VCaP (cell line): ENCODE measurements around the gene MCFD2.
A peak's percentile ranks its signal among the peaks of the same experiment; 100 is the strongest.

Experiments used
- H3K27ac ChIP-seq: fragments of 450-650 bp; 2 replicates; pipeline ENCODE4 v1.5.1; 2017
- TF ChIP-seq, protein P1 (sequence below): fragments of 450-650 bp; conservative IDR thresholded peaks from 2 replicates; pipeline ENCODE4 v1.5.1; 2017; ENCODE audit warnings: mild to moderate bottlenecking, moderate library complexity

The MCFD2 gene

DNA sequence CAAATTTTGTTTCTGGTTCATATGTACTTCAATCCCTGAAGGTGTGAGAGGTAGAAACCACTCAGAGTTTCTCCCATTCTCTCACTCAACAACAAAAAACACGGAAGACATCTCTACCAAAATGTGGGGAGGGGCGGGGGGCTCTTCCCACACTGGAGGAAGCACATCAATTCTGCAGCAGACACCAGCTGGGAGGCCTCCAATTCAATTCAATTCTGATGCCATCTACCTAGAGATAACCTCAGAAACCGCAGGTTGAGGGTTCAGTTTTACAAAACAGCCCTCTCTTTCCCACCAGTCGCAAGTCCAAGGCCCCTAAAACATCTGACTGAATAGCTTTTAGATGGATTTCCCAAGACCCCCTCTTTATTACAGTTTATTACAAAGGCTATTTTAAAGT, 7.0 kb upstream of the MCFD2 start:
- no peak overlapping the region for H3K27ac ChIP-seq

DNA sequence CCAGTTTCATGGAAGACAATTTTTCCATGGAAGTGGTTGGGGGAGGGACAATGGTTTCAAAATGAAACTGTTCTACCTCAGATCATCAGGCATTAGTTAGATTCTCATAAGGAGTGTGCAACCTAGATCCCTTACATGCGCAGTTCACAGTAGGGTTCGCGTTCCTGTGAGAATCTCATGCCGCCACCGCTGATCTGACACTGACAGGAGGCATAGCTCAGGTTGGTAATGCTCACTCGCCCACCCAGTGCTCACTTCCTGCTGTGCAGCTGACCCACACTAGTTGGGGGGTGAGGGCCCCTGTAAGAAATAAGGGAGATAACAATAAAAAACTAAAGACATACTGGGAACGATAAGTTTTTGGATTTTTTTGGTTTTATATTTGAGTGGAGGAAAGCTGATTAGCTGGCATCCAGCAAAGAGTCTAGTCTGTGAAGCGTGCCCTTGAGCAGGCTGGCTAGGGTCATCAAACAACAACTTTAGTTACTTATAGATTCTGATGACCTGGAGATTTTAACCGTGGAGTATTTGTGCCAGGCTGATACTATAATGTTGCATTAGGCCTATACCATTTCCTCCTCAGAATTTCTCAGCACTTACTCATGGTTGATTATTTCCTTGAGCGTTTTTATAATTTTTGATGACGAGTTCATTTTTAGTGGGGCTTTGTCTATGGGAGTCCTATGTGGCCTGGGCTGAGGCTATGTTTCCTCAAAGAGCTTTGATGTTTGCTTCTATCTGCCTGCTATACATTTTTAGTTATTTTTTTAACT, 6.3 kb upstream of the MCFD2 start:
- TF ChIP-seq, protein P1, sequence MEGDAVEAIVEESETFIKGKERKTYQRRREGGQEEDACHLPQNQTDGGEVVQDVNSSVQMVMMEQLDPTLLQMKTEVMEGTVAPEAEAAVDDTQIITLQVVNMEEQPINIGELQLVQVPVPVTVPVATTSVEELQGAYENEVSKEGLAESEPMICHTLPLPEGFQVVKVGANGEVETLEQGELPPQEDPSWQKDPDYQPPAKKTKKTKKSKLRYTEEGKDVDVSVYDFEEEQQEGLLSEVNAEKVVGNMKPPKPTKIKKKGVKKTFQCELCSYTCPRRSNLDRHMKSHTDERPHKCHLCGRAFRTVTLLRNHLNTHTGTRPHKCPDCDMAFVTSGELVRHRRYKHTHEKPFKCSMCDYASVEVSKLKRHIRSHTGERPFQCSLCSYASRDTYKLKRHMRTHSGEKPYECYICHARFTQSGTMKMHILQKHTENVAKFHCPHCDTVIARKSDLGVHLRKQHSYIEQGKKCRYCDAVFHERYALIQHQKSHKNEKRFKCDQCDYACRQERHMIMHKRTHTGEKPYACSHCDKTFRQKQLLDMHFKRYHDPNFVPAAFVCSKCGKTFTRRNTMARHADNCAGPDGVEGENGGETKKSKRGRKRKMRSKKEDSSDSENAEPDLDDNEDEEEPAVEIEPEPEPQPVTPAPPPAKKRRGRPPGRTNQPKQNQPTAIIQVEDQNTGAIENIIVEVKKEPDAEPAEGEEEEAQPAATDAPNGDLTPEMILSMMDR, result no peak
- H3K27ac ChIP-seq, result no peak overlapping the region

More for the DNA sequence above, 7.0 kb upstream of the MCFD2 start:
- TF ChIP-seq, protein P1, result no peak

DNA sequence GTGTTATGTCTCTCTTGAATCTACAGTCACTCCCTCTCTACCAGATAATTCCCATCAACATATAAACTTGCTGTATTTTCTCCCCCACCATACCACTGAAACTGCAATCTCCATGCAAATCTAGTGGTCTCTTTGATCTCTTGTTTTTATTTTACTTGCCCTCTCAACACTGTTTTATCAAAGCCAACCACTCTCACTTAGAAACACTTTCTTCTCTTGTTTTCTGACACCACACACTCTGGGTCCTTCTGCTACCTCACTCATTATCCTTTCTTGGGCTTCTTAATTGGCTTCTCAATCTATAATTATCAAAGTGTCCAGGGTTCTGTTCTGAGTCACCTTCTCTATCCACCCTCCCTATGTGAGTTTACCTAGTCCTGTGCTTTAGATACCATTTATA, 2.0 kb upstream of the MCFD2 start:
- H3K27ac ChIP-seq, result no peak overlapping the region
- TF ChIP-seq, protein P1, result no peak

DNA sequence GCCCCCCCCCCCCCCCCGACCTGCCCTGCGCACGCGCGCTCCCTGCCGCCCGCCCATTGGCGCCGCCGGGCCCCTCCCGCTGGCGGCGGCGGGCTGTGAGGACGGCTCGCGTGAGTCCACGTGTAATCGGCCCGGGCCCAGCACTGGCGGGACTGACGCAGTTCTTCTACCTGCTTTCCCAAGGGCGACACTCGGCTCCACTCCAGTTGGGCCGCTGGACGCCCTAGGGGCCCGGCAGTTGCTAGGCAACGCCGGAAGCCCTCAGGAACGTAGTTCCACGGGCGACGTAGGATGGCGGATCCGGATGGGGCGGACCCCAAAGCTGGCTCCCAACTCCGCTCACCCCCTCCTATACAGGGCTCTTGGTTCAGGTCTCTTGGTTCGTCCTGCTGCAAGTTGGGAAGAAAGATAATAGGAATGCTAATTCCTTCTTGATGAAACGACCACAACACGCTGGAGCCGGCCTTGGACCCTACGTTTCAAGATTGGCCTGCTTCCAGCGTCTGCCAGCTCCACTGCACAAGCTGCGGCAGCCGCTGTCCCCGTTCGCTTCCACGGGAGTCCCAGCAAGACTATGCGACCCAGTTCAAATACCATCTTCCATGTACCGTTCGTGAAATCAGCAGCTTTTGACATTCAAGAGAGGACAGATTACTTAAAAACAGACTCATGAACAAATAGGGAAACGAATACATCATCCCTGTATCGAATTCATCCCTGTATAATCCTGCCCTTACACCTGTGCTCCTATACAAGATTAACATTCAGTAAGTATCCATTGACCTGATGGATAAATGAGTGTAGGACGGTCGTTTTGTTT, 415 bp upstream of the MCFD2 start:
- peak overlapping the region; percentile 94 for H3K27ac ChIP-seq
- TF ChIP-seq, protein P1, result no peak

DNA sequence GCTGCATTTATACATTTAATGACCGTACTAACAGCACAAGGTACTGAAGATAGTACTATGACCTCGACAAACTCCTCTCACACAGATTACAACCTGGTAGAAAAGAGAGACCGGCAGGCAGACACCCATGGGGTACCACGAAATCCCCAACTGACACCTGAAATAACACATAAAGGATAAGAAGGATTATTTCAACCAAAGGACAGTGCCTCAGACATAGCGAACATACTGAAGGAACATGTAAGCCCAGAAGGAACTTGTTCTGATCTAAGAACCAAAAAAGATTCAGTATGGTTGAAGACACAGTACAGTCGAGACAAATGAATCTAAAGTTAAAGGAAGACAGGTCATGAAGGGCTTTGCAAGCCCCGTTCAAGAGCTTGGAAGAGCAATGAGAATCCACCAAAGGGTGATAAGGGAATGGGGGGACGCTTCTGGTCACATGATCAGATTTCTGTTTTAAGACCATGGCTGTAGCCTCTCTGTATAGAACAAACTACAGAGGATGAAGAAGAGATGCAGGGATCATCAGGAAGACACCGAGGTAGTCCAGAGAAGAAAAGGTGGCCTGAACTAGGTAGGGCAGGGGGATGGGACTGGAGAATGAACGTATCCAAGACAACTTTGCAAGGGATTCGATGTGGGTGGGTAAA, 902 bp downstream of the MCFD2 start:
- TF ChIP-seq, protein P1, result no peak
- H3K27ac ChIP-seq, result peak overlapping the region; percentile 94

DNA sequence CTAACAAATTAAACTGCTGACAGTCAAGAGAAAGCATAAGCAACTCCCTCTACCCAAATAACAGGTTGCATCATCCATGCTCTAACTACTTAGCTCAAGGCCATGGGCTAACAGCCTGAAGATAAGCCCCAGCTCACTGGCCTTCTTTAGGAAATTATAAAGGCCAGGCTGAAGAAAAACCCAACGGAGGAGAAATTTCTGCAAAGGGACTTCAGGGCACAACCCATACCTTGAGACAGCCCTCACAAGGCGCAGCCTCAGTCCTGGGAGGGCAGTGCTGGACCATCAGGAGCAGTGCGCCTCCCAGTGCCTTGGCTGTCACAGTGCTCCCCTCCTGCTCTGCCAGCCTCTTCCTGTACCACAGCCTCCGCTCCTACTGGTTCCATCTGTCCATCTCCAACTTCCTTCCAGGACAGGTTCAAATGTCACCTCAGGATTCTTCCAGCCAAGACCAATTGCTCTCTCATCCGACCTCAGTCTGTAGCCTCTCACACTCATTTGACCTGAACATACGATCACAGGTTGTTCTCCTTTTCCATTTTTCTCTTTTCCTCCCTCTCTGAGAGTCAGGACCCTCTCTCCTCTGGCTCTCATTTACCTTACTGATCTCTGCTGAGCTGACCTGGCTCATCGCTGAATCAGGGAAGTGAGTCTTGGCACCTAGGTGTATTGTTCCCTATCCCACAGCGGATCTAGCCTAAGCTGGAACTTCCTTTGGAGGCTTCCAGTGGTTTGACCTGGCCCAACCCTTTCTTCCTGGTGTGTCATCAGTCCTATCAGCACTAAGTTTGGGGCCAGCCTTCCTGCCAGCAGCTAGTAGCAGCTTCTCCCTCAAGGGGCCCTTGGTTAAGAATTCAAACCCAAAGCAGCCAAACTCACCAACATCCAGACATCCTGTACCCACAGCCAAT, 1.9 kb downstream of the MCFD2 start:
- H3K27ac ChIP-seq, result peak overlapping the region; percentile 94; the same call in 1 of the 2 replicates
- TF ChIP-seq, protein P1, result no peak
